SJCRH30 (cell line): ENCODE data around the gene APLP2. TPM values are rescaled to one million over a fixed set of nuclear protein-coding genes. Genes with fewer than 3 reads are reported as not detected.

Experiments
- DNase-seq, 2 experiments: peaks; one replicate each; pipeline ENCODE4 v3.0.0-alpha.2; 2015 to 2020
- H3K27ac ChIP-seq: fragments of 250-450 bp; sonication (Bioruptor Pico); 2 replicates; pipeline ENCODE4 v1.5.1; 2020; ENCODE audit warnings: mild to moderate bottlenecking, moderate library complexity
- H3K27me3 ChIP-seq: fragments of 250-450 bp; sonication (Bioruptor Pico); 2 replicates; pipeline ENCODE4 v1.5.1; 2020; ENCODE audit warnings: mild to moderate bottlenecking, moderate library complexity
- H3K36me3 ChIP-seq: fragments of 250-450 bp; sonication (Bioruptor Pico); 2 replicates; pipeline ENCODE4 v1.5.1; 2020; ENCODE audit warnings: mild to moderate bottlenecking, moderate library complexity
- H3K4me1 ChIP-seq: fragments of 250-450 bp; sonication (Bioruptor Pico); 2 replicates; pipeline ENCODE4 v1.5.1; 2020; ENCODE audit warnings: mild to moderate bottlenecking, moderate library complexity
- H3K4me3 ChIP-seq: fragments of 250-450 bp; sonication (Bioruptor Pico); 2 replicates; pipeline ENCODE4 v1.5.1; 2020; ENCODE audit warnings: mild to moderate bottlenecking, moderate library complexity
- H3K9me3 ChIP-seq: fragments of 250-450 bp; sonication (Bioruptor Pico); replicated peaks from 2 replicates; pipeline ENCODE4 v1.5.1; 2020; ENCODE audit warnings: mild to moderate bottlenecking, moderate library complexity
- total RNA-seq: library from RNA; depleted of rRNA; stranded (reverse); fragments of >200 nt; shearing (Covaris generic); gene quantifications from 2 replicates; pipeline ENCODE4 v1.2.3, GENCODE V29; 2014

Gene APLP2
- total RNA-seq, 1 experiment from 2014 or later: 83.1 TPM

- DNase-seq: no peak
- Histone ChIP-seq H3K4me3 (no peak overlapping the region), H3K4me1 (no peaks in the 10 kb centered on the region), H3K27ac (no peak overlapping the region), H3K9me3 (no peaks in the 10 kb centered on the region), H3K27me3 (no peaks in the 10 kb centered on the region), H3K36me3 (no peaks in the 10 kb centered on the region)
Measured at GRCh38 chr11:130042093-130042591, 27.6 kb upstream of the APLP2 start.

GRCh38 chr11:130043575-130043974 is 26.1 kb upstream of the APLP2 start:
- no peaks in the 10 kb centered on the region for H3K9me3 ChIP-seq

GRCh38 chr11:130047141-130047540 is 22.6 kb upstream of the APLP2 start:
- Histone ChIP-seq H3K27me3 (no peaks in the 10 kb centered on the region), H3K4me3 (no peak overlapping the region), H3K27ac (no peak overlapping the region), H3K36me3 (no peaks in the 10 kb centered on the region), H3K9me3 (no peaks in the 10 kb centered on the region), H3K4me1 (no peaks in the 10 kb centered on the region)
- DNase-seq: no peak

More at GRCh38 chr11:130043575-130043974, 26.1 kb upstream of the APLP2 start:
- Histone ChIP-seq H3K4me3 (no peak overlapping the region), H3K4me1 (no peaks in the 10 kb centered on the region), H3K36me3 (no peaks in the 10 kb centered on the region), H3K27ac (no peak overlapping the region), H3K27me3 (no peaks in the 10 kb centered on the region)
- no peak for DNase-seq

- Histone ChIP-seq H3K4me3 (no peak overlapping the region), H3K27ac (no peak overlapping the region), H3K4me1 (no peaks in the 10 kb centered on the region), H3K36me3 (no peaks in the 10 kb centered on the region), H3K9me3 (no peaks in the 10 kb centered on the region), H3K27me3 (no peaks in the 10 kb centered on the region)
- DNase-seq: no peak
Measured at GRCh38 chr11:130049328-130049771, 20.3 kb upstream of the APLP2 start.

GRCh38 chr11:130050257-130050656 is 19.4 kb upstream of the APLP2 start:
- Histone ChIP-seq H3K4me3 (no peak overlapping the region), H3K27me3 (no peaks in the 10 kb centered on the region), H3K4me1 (no peaks in the 10 kb centered on the region), H3K9me3 (no peaks in the 10 kb centered on the region), H3K27ac (no peak overlapping the region), H3K36me3 (no peaks in the 10 kb centered on the region)
- peak in 1 of 2 experiments; percentile 2 for DNase-seq

- Histone ChIP-seq H3K4me1 (no peaks in the 10 kb centered on the region), H3K36me3 (no peaks in the 10 kb centered on the region), H3K27ac (no peak overlapping the region), H3K27me3 (no peaks in the 10 kb centered on the region), H3K9me3 (no peaks in the 10 kb centered on the region), H3K4me3 (no peak overlapping the region)
- DNase-seq: no peak
Measured at GRCh38 chr11:130051082-130051481, 18.6 kb upstream of the APLP2 start.

- Histone ChIP-seq H3K9me3 (no peaks in the 10 kb centered on the region), H3K27me3 (no peaks in the 10 kb centered on the region), H3K36me3 (no peaks in the 10 kb centered on the region), H3K4me1 (no peaks in the 10 kb centered on the region), H3K4me3 (no peak overlapping the region), H3K27ac (no peak overlapping the region)
- no peak for DNase-seq
Measured at GRCh38 chr11:130052567-130052966, 17.1 kb upstream of the APLP2 start.

- no peaks in the 10 kb centered on the region for H3K4me1 ChIP-seq
- H3K4me3 ChIP-seq: no peak overlapping the region
- no peak overlapping the region for H3K27ac ChIP-seq
Measured at GRCh38 chr11:130054966-130055365, 14.7 kb upstream of the APLP2 start.

GRCh38 chr11:130055617-130056016 is 14.1 kb upstream of the APLP2 start:
- Histone ChIP-seq H3K27ac (no peak overlapping the region), H3K36me3 (no peaks in the 10 kb centered on the region), H3K27me3 (no peaks in the 10 kb centered on the region), H3K4me3 (no peak overlapping the region), H3K9me3 (no peaks in the 10 kb centered on the region), H3K4me1 (no peaks in the 10 kb centered on the region)
- DNase-seq: no peak

More at GRCh38 chr11:130054966-130055365, 14.7 kb upstream of the APLP2 start:
- H3K9me3 ChIP-seq: no peaks in the 10 kb centered on the region
- DNase-seq: no peak
- no peaks in the 10 kb centered on the region for H3K36me3 ChIP-seq
- no peaks in the 10 kb centered on the region for H3K27me3 ChIP-seq

GRCh38 chr11:130061017-130061416 is 8.7 kb upstream of the APLP2 start:
- H3K27me3 ChIP-seq: no peaks in the 10 kb centered on the region
- H3K4me1 ChIP-seq: no peaks in the 10 kb centered on the region
- H3K9me3 ChIP-seq: no peaks in the 10 kb centered on the region
- H3K4me3 ChIP-seq: no peak overlapping the region
- H3K27ac ChIP-seq: no peak overlapping the region
- no peak for DNase-seq
- H3K36me3 ChIP-seq: no peaks in the 10 kb centered on the region

GRCh38 chr11:130062026-130062425 is 7.7 kb upstream of the APLP2 start:
- H3K9me3 ChIP-seq: no peaks in the 10 kb centered on the region
- H3K27me3 ChIP-seq: no peaks in the 10 kb centered on the region
- no peak for DNase-seq

GRCh38 chr11:130063451-130063850 is 6.2 kb upstream of the APLP2 start:
- no peak for DNase-seq
- no peaks in the 10 kb centered on the region for H3K9me3 ChIP-seq

More at GRCh38 chr11:130062026-130062425, 7.7 kb upstream of the APLP2 start:
- no peaks in the 10 kb centered on the region for H3K4me1 ChIP-seq
- no peak overlapping the region for H3K27ac ChIP-seq
- no peaks in the 10 kb centered on the region for H3K36me3 ChIP-seq
- no peak overlapping the region for H3K4me3 ChIP-seq

GRCh38 chr11:130064596-130064995 is 5.1 kb upstream of the APLP2 start:
- no peak for DNase-seq

More at GRCh38 chr11:130063451-130063850, 6.2 kb upstream of the APLP2 start:
- H3K4me3 ChIP-seq: no peak overlapping the region
- no peaks in the 10 kb centered on the region for H3K27me3 ChIP-seq
- no peak overlapping the region for H3K27ac ChIP-seq
- no peaks in the 10 kb centered on the region for H3K36me3 ChIP-seq
- no peaks in the 10 kb centered on the region for H3K4me1 ChIP-seq

GRCh38 chr11:130066338-130066737 is 3.4 kb upstream of the APLP2 start:
- Histone ChIP-seq H3K27me3 (no peaks in the 10 kb centered on the region), H3K9me3 (no peaks in the 10 kb centered on the region), H3K27ac (no peak overlapping the region), H3K4me3 (no peak overlapping the region), H3K36me3 (no peaks in the 10 kb centered on the region), H3K4me1 (no peaks in the 10 kb centered on the region)
- no peak for DNase-seq

More at GRCh38 chr11:130064596-130064995, 5.1 kb upstream of the APLP2 start:
- H3K4me3 ChIP-seq: no peak overlapping the region
- no peak overlapping the region for H3K27ac ChIP-seq
- H3K9me3 ChIP-seq: no peaks in the 10 kb centered on the region
- H3K36me3 ChIP-seq: no peaks in the 10 kb centered on the region
- H3K27me3 ChIP-seq: no peaks in the 10 kb centered on the region
- no peaks in the 10 kb centered on the region for H3K4me1 ChIP-seq

GRCh38 chr11:130068546-130068985 is 1.1 kb upstream of the APLP2 start:
- Histone ChIP-seq H3K27me3 (no peaks in the 10 kb centered on the region), H3K9me3 (no peaks in the 10 kb centered on the region), H3K27ac (no peak overlapping the region), H3K4me3 (peak overlapping the region; percentile 93), H3K4me1 (no peaks in the 10 kb centered on the region), H3K36me3 (no peaks in the 10 kb centered on the region)
- DNase-seq: no peak

GRCh38 chr11:130068986-130069658 is 572 bp upstream of the APLP2 start:
- H3K9me3 ChIP-seq: no peaks in the 10 kb centered on the region
- peak overlapping the region; percentile 45; the same call in 1 of the 2 replicates for H3K27ac ChIP-seq
- no peaks in the 10 kb centered on the region for H3K27me3 ChIP-seq
- peak overlapping the region; percentile 93 for H3K4me3 ChIP-seq
- no peaks in the 10 kb centered on the region for H3K4me1 ChIP-seq
- no peak for DNase-seq
- H3K36me3 ChIP-seq: no peaks in the 10 kb centered on the region
